Measurements from ENCODE around the gene FBXO41.

Gene FBXO41

DNA sequence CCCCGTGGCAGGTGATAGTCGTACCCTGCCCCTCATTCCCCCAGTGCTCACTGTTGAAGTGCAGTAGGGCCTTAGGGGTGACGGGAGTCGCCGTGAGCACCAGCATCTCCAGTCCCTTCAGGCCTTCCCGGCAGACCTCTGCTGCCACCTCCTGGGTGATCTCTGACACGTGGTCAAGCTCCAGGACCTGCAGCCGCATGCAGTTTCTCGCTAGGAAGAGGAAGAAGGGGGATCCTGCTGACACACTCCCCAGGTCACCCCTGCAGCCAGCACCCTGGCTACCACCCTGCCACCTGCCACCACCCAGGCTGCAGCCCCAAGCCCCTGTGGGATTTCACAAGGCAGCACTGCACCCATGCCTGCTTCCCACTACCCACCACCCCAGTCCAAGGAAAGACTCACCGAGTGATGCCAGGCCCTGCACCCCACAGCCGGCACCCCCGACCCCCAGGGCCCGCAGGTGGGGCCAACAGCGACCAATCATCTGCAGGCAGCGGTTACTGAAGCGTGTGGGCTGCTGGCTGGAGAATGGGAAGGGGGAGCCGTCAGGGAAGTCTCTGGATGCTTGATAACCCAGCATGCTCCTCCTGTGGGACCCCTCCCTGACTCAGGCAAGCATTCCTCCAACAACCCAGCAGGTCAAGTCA, 23.8 kb downstream of the FBXO41 start:
- DNase-seq, result no peak

DNA sequence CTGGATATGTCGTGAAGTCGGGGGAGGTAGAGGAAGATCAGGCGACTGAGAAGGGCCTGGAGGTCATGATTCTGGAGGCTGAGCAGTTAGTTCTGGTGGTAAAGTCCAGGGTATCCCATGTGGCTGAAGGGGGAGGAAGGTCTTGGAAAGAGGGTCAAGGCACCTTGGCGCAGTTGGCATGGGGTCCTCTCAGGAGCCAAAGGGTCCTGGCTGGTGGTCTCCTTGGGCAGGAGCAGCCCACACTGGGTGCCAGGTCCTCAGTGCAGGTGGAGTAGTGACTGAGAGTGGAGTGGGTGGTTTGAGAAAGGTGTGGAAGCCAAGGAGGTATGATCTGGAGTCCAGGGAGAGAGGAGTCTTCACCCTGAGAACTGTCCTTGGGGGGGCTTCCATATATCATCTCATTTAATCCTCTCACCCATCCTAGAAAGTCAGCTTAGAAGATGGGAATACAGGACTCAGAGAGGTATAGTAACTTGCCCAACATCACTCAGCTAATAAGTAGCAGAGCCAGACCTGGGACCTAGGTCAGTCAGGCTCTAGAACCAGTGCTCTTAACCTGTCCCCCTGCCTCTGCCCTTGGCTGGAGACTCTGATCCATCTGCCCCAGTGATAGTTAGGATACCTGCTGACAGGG, 24.5 kb downstream of the FBXO41 start:
- DNase-seq, result no peak

DNA sequence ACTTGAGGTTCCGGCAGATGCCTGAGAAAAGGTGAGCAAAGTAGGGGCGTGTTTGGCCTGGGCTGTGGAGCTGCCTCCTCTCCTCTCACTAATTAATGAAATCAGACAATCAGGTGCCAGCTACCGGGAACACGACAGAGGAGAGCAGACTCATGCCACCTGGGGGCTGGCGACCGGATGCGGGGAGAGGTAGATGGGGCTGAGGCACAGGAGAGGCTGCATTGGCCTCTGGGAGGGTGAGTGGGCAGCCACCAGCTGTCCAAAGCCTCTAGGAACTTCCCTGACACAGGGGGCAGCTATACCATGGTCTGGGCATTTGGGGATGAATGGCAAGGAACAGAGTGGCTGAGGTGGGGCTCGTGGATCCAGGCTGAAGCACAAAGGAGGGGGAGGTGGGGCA, 25.0 kb downstream of the FBXO41 start:
- DNase-seq, result no peak

DNA sequence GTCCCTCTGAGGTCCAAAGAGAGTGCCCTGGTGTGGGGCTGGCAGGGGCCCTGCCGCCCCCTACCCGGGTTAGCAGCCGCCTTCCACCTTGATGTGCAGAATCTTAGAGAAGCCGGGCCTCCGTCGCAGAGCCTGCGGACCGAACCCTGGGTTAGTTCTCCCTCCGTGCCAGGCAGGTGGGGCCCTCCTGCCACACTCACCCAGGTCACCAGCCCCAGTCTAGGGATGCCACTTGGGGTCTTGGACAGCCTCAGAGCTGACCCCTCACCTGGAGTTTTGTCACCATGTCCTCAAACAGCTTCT, 25.4 kb downstream of the FBXO41 start:
- no peak for DNase-seq

DNA sequence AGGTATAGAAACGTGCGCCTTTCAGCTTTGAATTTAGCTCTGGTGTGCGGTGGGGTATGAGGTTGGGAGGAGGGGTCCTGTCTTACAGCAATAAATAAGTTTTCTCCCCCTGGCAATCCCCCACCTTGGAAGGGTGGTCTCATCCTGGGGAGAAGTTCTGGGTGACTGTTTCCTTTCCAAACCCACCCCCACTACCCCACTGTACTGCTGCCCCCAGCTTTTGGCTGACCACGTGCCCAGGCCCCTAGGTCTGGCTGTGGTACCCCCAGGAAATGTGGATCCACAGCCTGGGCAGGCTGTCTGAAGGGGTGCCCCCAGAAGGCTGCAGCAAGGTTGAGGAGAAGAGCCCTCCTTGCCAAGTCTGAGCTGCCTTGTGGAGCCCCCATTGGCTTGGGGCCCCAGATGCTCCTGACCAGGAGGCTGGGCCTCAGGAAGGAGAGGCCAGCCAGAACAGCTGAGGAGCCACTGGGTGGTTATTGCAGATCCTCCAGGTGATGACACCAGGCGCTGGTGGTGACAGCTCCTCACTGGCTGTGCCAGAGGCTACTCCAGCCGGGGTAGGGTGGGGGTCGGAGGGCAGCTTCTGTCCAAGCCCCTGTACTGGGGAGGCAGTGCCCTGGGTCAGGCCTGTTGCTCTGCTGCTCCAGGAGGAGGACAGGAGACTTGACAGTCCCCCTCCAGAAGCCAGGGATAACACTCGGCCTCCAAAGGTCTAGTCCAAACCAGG, 25.9 kb downstream of the FBXO41 start:
- DNase-seq, result no peak

DNA sequence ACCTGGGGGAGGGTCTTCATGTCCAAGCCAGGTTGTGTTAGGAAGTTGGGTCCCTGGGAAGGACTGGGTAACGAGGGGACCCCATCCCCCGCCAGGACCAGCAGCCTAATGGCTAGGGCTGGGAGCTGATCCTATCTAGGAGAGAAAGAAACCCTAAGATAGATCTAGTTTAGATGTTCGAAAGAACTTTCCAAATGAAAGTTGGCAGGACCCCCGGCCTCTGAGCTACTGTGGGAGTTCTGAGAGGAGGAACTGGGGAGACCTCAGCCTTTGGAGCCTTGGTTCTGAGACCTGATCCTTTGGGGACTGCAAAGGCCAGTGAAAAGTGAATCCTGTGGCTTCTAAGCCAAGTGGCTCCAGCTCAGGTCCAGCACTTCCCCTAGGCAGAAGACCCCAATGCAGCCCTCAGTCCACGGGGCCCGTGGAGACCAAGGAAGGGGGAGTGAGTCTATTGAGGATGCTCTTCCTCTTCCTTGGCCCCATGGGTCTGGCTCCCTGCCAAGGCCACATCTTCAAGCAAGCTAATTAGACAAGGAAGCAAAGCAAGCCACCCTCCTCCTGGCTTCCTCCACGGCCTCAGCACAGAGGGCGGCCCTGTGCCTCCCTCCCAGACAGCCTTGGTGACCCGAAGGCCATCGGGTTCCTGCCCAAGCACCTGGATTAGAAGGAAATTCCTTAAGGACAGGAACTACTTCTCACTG, 26.7 kb downstream of the FBXO41 start:
- DNase-seq, result no peak

DNA sequence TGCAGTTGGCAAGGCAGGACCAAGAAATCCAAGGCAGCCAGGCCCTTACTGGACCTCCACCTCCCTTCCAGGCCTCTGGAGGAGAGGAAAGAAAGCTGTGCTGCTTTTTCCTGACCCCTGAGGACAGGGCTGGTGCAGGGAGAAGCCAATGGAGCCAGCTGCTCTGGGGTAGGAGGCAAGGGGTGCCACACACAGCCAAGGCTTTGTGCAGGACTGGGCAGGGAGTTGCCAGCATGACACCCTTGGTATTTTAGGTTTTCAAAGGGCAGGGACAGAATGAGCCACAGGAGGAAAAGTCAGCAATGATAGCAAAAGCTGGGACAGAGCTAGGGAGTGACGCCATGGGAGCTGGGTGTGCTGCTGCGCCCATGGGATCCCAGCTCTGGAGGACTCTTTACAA, 27.3 kb downstream of the FBXO41 start:
- DNase-seq, result no peak

DNA sequence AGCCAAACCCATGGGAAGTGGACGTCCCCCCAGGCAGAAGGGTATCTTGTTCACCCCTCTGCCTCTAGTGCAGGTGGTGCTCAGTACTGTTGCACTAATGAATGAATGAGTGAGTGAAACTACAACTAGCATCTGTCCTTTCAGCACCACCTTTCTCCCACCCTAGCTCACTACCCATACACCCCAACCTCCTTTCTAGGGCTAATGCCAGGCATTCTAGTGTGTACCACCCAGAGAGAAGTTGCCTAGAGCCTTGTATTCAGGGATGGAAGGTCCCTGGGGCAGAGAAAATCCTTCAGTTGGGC, 27.7 kb downstream of the FBXO41 start:
- no peak for DNase-seq

DNA sequence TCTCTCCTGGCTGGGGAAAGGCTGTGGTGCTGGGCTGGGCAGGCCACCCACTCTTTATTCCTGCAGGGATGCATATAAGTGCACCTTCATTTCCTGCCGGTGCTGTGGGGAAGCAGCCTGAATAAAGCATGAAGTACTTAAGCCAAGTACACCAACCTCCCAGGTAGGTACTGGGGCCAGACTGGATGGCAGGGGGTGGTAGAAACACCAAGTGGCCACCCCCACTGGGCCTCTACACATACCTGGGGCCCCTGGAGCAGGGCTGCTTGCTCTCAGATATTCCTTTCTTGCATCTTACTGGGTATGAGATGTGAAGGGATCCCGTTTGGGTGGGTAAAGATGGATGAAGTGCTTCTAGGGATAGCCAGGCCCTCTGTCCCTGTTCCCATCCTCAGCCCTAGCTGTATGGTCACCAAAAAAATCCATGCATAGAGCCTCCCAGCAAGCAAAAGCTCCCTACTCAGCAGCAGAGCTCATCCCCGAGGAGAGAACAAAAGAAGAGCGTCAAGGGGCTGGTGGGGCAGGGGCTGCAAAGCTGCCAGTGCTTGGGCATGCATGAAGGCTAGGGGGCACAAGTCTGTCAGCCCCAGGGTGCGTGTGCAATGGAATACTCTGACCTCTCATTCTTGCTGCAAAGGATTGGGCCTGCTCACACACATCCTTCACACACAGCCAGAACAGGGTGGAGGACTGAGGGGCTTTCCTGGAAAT, 28.2 kb downstream of the FBXO41 start:
- no peak for DNase-seq

DNA sequence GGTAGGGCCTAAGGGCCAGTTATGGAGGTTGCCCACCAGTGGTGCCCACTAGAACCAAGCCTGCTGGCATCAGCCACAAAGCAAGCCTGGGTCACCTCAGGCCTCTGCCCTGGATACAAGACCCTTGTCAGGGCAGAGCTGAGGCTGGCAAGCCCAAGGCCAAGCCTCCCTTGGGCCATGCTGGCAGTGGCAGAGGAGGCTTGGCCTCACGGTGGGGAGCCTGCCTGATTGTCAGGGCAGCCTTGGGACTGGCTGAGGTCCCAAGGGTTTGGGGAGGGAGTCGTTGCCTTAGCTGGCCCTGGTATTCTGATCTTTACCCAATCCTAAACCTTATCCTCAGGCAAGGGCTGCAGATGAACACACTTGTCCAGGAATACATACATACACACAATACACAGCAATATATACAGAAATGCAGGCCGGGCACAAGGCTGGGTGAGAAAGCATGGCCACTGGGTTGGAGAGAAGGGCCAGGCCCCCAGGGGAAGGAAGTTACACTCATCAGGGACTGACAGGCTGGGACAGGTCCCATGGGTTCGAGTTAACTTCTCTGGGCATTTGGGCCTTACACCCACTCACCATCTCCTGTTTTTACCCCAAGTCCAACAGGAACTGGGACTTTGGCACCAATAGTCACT, 29.2 kb downstream of the FBXO41 start:
- no peak for DNase-seq

DNA sequence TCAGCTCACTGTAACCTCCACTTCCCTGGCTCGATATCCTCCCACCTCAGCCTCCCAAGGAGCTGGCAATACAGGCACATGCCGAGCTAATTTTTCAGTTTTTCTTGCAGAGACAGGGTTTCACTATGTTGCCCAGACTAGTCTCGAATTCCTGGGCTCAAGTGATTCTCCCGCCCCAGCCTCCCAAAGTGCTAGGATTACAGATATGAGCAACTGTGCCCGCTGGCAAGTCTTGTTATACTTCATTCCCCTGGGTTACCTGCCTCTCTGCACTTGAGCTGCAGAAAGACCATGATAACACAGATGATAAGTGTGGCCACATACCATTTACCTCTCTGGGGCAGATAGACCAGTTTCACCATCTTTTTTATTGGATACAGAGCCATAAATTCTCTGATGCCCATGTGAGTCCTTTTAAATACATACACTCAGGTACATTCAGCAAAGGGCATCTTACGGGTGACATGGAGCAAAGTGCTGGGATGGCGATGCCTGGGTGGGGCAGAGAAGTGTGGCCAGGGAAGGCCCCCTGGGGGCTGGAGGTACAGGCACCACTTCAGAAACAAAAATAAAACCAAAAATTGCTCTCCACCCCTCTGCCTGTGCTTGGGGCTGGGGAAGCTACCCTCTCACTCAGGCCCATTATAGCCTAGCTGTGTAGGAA, 29.8 kb downstream of the FBXO41 start:
- no peak for DNase-seq

DNA sequence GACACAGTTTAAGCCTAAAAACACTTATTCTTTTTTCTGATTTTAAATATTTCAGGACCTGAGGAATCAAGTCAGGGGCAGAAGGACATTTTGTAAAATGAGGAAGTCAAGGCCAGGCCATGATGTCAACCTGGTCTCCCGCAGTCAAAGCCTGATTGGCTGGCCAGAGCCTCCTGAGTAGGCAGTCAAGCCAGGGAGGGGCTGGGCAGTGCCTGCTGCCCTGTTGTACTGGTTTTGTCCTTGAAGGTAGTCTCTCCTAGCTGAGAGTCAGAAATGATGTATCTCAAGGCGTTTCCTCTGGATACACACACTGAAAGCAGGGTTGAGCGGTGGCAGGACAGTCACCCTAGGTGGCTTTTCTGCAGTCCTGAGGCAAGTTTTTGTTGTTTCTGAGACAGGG, 30.4 kb downstream of the FBXO41 start:
- DNase-seq, result no peak

DNA sequence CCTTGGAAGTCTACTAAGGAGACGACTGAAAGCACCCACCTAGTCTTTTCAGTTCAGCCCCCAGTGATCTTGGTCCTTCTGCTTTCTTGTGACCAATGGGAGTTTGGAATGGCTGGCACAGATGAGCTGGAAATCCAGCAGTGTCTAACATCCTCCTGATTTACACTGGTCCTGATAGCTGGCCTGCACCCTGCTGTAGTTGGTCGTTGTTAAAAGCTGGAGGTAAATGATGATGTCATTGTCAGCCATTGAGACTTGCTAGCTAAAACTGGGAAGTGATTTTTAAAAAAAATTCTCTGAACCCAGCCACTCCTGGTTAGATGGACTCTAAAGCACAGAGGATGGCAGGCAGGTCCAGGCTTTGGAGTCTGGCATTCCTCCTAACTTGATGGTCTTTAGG, 30.9 kb downstream of the FBXO41 start:
- DNase-seq, result no peak

DNA sequence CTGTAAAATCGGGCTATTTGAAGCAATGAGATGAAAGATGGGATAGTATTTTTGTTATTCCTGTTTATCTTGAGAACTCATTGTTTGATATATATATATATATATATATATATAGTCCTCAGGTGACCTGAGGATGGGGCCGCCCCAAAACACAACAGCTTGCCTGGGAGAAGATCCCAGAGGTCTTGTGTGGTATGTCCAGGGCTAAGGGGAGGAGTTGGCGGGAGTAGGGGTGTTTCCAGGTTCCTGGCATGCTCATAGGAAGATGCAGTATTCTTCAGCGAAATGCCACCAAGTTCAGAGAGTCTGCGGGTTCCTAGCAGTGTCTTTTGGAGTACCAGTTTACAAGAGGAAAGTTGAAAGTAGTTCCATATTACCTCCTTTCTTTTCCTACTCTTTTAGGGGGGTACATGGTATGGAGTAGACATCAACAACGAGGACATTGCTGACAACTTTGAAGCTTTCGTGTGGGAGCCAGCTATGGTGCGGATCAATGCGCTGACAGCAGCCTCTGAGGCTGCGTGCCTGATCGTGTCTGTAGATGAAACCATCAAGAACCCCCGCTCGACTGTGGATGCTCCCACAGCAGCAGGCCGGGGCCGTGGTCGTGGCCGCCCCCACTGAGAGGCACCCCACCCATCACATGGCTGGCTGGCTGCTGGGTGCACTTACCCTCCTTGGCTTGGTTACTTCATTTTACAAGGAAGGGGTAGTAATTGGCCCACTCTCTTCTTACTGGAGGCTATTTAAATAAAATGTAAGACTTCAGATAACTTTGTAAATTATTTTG, 31.8 kb downstream of the FBXO41 start:
- no peak for DNase-seq

DNA sequence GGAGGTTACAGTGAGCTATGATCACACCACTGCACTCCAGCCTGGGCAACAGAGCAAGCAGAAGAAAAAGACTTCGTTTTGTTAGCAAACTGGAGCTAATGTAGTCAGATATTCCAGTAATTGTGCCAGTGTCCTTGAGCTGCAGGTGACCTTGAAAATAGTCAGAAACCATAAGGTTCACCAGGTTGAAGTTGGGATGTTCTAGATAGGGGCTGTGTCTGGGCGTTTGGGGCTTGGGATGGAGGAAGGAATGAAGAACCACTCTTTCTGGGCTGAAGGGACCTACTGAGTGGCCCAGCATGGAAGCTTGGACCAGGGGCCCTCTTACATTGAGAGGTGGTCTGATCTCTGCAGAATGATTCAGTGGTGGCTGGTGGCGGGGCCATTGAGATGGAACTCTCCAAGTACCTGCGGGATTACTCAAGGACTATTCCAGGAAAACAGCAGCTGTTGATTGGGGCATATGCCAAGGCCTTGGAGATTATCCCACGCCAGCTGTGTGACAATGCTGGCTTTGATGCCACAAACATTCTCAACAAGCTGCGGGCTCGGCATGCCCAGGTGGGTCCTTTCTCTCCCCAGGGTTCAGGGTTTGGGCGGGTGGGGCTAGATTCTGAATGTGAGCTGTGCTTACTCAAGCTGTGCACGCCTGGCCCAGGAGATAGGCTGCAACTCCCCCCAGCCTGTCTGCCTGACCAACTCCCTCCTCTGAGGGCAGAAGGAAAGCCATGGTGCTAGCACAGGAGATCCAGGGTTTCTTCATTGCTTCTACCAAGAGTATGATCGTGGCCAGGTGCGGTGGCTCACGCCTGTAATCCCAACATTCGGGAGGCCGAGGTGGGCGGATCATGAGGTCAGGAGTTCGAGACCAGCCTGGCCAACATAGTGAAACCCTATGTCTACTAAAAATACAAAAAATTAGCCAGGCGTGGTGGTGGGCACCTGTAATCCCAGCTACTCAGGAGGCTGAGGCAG, 33.1 kb downstream of the FBXO41 start:
- no peak for DNase-seq

DNA sequence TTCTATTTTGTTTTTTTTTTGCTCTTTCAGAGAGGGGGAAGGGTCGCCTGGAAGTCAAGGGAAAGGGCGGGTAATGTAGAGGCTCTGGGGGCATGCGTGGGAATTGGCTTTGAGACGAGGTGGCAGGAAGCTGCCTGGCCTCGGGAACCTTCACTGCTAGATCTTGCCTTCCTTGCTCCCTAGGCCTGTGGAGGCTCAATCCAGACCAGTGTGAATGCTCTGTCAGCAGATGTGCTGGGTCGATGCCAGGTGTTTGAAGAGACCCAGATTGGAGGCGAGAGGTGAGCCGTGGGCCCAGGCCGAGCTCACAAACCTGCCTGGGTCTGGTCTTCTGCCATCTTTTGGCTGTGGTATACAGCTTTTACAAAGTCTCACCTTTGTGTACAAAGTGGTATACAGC, 34.6 kb downstream of the FBXO41 start:
- DNase-seq, result no peak

DNA sequence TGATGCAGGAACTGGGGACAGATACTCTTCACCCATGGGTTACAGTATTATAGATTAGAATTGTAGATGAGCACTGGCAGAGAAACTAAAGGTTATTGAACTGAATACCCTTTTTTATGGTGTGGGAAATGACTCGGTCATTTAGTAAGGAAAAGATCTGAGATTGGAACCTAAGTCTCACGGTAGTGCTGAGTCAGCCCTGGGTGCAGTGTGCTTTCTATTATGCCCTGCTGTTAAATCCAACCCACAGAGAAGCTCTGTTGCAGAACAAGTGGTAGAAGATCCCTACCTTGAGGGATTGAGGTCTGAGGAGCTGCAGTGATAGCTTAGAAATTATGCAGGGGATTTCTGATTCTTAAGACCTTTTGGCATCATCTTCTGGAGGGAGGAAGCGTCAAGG, 37.4 kb downstream of the FBXO41 start:
- no peak for DNase-seq

DNA sequence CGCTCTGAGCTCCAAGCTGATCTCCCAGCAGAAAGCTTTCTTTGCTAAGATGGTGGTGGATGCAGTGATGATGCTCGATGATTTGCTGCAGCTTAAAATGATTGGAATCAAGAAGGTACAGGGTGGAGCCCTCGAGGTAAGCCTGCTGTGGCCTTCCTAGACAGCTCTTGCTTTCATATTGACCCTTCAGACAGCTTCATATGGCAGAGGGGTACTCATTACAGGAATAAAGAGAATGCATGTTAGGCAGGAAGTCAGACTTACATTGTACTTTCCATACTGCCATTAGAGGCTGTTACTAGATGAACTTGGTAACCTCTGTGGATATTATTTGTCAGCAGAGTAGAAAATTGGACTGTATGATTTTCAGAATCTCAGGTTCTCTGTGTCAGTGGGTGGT, 39.7 kb downstream of the FBXO41 start:
- no peak for DNase-seq

DNA sequence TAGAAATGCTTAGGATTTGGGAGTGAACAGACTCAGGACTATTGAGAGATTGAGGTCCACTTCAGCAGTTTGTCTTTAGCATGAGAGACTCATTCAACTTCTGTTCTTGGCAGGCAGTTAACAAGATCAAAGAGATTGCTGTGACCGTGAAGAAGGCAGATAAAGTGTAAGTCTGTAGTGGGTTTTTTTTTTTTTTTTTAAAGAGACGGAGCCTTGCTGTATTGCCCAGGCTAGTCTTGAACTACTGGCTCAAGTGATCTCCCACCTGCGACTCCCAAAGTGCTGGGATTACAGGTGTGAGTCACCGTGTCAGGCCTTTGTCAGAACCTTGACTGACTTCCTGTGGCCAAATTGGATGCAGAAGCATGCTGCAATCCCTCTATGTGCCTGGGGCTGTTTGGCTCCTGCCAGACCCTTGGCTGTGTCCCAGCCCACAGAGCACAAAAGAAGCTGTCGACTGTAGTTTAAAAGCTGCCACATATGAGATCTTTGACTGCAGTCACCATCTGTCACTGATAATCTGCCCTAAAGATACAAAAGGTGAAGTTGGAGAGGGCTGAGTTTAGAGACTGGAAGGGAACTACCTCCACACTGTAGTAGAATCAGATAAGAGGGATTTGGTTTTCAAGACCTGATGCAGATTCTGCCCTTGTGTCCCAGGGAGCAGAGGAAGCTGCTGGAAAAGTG, 40.3 kb downstream of the FBXO41 start:
- DNase-seq, result no peak

DNA sequence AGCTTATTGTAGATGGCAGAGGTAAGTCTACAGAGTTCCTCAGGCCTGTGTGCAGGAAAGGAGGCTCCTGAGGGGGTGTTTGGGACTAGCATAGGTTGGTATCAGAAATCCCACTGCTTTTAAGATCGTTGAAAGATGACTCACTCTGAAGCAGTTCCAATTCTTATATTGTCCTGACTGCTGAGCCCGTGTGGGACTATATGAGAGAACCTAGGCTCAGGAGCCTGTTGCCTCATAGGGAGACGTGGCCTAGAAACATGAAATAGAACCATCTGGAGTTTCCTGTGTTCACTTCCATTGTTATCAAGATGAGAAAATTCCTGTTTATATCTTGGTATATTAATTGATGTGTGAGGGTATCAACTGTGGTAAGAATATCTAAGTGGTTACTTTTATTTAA, 44.5 kb downstream of the FBXO41 start:
- no peak for DNase-seq

Data from activated gamma-delta T cell treated with Interleukin-2 at 50 U/mL for 16 hours (primary cell).